ENCODE data around the gene RPL34. TPM values are rescaled to one million over a fixed set of nuclear protein-coding genes. Genes with fewer than 3 reads are reported as not detected.

The RPL34 gene
- total RNA-seq, 2 experiments from 2014 or later, result 1,983 to 2,004 TPM

DNA sequence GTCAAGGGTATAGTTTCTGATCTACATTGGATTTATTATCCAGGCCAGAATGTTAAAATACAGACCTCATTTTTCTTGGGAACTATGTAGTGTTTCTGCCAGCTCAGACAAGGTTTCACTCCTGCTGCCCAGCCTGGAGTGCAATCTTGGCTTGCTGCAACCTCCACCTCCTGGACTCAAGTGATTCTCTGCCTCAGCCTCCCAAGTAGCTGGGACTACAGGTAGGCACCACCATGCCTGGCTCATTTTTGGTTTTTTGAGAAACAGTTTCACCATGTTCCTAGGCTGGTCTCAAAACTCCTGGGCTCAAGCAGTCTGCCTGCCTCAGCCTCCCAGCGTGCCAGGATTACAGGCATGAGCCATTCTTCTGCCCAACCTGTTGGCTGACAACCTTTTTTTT lies 5.7 kb downstream of the RPL34 start:
- no peak for DNase-seq
- H3K27me3 Mint-ChIP-seq (ENCODE audit: low read depth), result no peaks in the 10 kb centered on the region
- no peak overlapping the region for H3K4me3 Mint-ChIP-seq
- peaks cover 71% of the 10 kb centered on the region for H3K36me3 Mint-ChIP-seq (ENCODE audit: low read depth)
- no peaks in the 10 kb centered on the region for H3K9me3 Mint-ChIP-seq
- CTCF ChIA-PET, result interaction anchor here (0.6 to 1.0 kb wide), 2 partner anchors 596 to 968 kb away, joined by 3 read pairs; no protein-coding TSS in a partner anchor
- H3K4me1 Mint-ChIP-seq (ENCODE audit: low read depth), result peaks cover 39% of the 10 kb centered on the region
- intact Hi-C loops (cut with micrococcal nuclease), result loop anchor here (10.0 kb wide), 2 partner anchors 1189 to 1569 kb away; partner anchors contain the start of genes ELOVL6 and GAR1
- no peak overlapping the region for H3K27ac Mint-ChIP-seq

DNA sequence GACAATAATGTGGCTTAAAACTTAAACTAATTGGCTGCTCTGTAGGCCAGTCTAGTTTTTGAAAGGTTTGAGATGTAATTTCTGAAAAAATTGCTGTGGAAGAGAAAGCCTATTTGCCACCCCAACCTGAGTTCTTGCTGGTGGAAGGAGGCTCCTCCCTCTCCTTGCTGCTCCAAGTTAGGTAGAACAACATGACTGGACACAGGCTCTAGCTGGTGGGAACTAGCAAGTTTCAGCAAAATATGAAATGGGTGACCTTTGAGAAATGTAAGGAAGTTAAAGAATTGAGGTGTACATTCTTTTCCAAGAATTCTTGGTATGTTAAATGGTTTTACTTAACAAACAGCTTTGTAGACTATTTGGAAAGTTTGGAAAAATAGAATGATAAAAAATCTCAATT lies 8.0 kb downstream of the RPL34 start:
- no peak overlapping the region for H3K4me3 Mint-ChIP-seq

DNA sequence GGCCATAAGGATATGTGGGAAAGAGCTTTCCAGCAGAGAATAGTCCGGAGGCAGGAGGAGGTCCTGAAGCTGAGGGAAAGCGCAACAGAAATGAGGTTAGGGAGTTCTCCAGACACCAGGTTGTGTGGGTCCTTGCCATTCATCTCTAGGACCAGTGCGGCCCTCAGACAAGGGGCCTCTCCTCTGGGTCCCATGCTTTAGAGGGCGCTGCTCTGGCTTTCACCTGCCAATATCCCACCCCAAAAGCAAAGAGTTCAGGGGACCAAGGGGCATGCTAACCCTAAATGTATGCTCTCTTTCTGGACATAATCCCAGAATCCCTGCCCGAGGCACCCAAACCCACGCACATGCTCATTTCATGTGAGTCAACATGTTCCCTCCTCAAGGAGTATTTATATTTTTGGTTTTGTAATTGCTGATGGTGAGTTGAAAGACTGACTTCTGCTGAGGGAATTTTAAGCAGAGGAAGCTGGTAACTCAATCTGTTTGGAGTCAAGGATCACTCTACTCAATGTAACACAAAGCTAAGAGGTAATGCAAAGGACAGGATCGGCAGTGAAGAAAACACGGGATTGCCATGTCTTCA lies 14.8 kb downstream of the RPL34 start:
- Mint-ChIP-seq H3K27me3 (ENCODE audit: low read depth) (no peaks in the 10 kb centered on the region), H3K9me3 (no peaks in the 10 kb centered on the region), H3K4me1 (ENCODE audit: low read depth) (no peaks in the 10 kb centered on the region), H3K27ac (no peak overlapping the region), H3K36me3 (ENCODE audit: low read depth) (peaks cover 35% of the 10 kb centered on the region), H3K4me3 (no peak overlapping the region)
- intact Hi-C loops (cut with micrococcal nuclease), result no loop called here
- CTCF ChIA-PET, result interaction anchor here (1.4 to 1.5 kb wide), 2 partner anchors 9 to 15 kb away, joined by 4 read pairs; partner anchors contain the start of gene OSTC
- no peak for DNase-seq

More for the DNA sequence above, 8.0 kb downstream of the RPL34 start:
- Mint-ChIP-seq H3K27me3 (ENCODE audit: low read depth) (no peaks in the 10 kb centered on the region), H3K4me1 (ENCODE audit: low read depth) (peaks cover 25% of the 10 kb centered on the region), H3K9me3 (no peaks in the 10 kb centered on the region), H3K36me3 (ENCODE audit: low read depth) (peaks cover 63% of the 10 kb centered on the region), H3K27ac (peak overlapping the region; percentile 65)
- CTCF ChIA-PET, result no interaction called here
- DNase-seq, result no peak
- intact Hi-C loops (cut with micrococcal nuclease), result loop anchor here (10.0 kb wide), 2 partner anchors 1186 to 1566 kb away; partner anchors contain the start of genes ELOVL6 and GAR1

DNA sequence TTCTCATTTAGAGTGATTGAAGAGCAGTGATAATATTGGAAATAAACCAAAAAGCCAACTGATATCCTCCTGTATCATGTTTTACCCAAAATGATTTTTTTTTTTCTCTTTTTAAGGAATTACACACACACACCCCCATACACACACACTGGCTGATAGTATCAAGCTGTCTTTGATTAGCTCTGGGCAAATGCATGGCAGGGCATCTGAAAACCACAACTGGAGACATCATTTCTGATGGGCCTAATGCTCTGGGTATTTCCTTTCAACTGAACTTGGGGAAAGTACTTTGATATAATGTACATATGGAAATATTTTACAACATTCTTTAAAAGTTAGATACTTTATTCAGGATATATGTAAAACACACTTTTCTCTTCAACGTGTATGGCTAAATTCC lies 15.9 kb downstream of the RPL34 start:
- no peak for DNase-seq
- Mint-ChIP-seq H3K4me3 (no peak overlapping the region), H3K36me3 (ENCODE audit: low read depth) (peaks cover 32% of the 10 kb centered on the region), H3K27ac (peak overlapping the region; percentile 19), H3K9me3 (no peaks in the 10 kb centered on the region), H3K27me3 (ENCODE audit: low read depth) (no peaks in the 10 kb centered on the region), H3K4me1 (ENCODE audit: low read depth) (no peaks in the 10 kb centered on the region)
- intact Hi-C loops (cut with micrococcal nuclease), result no loop called here
- CTCF ChIA-PET, result interaction anchor here (0.6 kb wide), 1 partner anchor 295 kb away, joined by 5 read pairs; no protein-coding TSS in a partner anchor

GRCh38 chr4:108637856-108638255 lies 17.5 kb downstream of the RPL34 start:
- no peak for DNase-seq
- intact Hi-C loops (cut with micrococcal nuclease), result no loop called here
- Mint-ChIP-seq H3K9me3 (no peaks in the 10 kb centered on the region), H3K4me3 (no peak overlapping the region), H3K36me3 (ENCODE audit: low read depth) (peaks cover 28% of the 10 kb centered on the region), H3K27me3 (ENCODE audit: low read depth) (no peaks in the 10 kb centered on the region), H3K27ac (no peak overlapping the region), H3K4me1 (ENCODE audit: low read depth) (no peaks in the 10 kb centered on the region)
- CTCF ChIA-PET, result interaction anchor here (1.0 kb wide), 2 partner anchors 11 to 122 kb away, joined by 3 to 4 read pairs; no protein-coding TSS in a partner anchor

- intact Hi-C loops (cut with micrococcal nuclease), result no loop called here
- Mint-ChIP-seq H3K4me3 (no peak overlapping the region), H3K27ac (no peak overlapping the region), H3K36me3 (ENCODE audit: low read depth) (peaks cover 18% of the 10 kb centered on the region), H3K9me3 (no peaks in the 10 kb centered on the region), H3K27me3 (ENCODE audit: low read depth) (no peaks in the 10 kb centered on the region), H3K4me1 (ENCODE audit: low read depth) (peaks cover 8% of the 10 kb centered on the region)
- CTCF ChIA-PET, result interaction anchor here (0.5 to 1.3 kb wide), 2 partner anchors 9 to 665 kb away, joined by 3 to 4 read pairs; no protein-coding TSS in a partner anchor
- DNase-seq, result no peak
These were observed 23.9 kb downstream of the RPL34 start for GRCh38 chr4:108644237-108644636.

DNA sequence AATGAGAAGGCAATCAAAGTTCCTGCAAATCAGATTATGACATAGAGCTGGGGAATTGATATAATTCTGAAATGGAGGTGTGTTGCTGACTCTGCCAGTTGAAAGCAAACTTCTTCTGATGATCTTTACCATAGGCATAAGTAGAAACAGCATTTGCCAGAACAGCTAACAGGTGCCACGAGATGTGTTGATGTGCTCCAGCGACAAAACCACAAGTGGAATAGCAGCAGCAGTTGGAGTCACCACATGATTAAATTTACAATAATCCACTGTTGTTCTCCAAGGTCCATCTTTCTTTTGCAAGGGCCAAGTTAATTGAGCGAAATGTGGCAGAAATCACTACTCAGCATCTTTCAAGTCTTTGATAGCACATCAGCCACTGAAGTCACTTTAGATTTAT lies 26.3 kb downstream of the RPL34 start:
- CTCF ChIA-PET, result no interaction called here
- H3K27ac Mint-ChIP-seq, result no peak overlapping the region
- intact Hi-C loops (cut with micrococcal nuclease), result no loop called here
- H3K36me3 Mint-ChIP-seq (ENCODE audit: low read depth), result peaks cover 9% of the 10 kb centered on the region
- H3K4me3 Mint-ChIP-seq, result no peak overlapping the region
- no peak for DNase-seq
- no peaks in the 10 kb centered on the region for H3K9me3 Mint-ChIP-seq
- H3K4me1 Mint-ChIP-seq (ENCODE audit: low read depth), result peaks cover 14% of the 10 kb centered on the region
- H3K27me3 Mint-ChIP-seq (ENCODE audit: low read depth), result no peaks in the 10 kb centered on the region

DNA sequence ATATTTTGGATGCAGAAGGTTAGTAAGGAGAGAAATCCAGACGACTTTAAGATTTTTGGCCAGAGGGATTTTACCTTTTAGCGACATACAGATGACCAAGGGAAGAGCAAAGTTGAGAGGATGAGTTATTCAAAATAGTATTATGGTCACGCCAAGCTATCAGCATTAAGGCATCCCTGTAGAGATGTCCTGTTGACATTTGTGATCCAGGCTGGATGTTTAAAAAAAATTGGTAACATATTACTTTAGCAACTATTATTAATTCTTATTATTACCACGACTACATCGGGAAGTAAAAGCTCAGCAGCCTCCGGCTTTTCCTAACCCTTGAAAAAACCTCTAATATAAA lies 29.5 kb downstream of the RPL34 start:
- no peaks in the 10 kb centered on the region for H3K27me3 Mint-ChIP-seq (ENCODE audit: low read depth)
- no peak for DNase-seq
- intact Hi-C loops (cut with micrococcal nuclease), result loop anchor here (1.0 kb wide), 3 partner anchors 30 to 930 kb away; partner anchors contain the start of genes HADH, PAPSS1 and RPL34
- peaks cover 30% of the 10 kb centered on the region for H3K4me1 Mint-ChIP-seq (ENCODE audit: low read depth)
- peak overlapping the region; percentile 65 for H3K27ac Mint-ChIP-seq
- peak overlapping the region; percentile 79 for H3K4me3 Mint-ChIP-seq
- H3K9me3 Mint-ChIP-seq, result no peaks in the 10 kb centered on the region
- CTCF ChIA-PET, result interaction anchor here (0.9 to 1.2 kb wide), 3 partner anchors 10 to 20 kb away, joined by 3 to 5 read pairs (median 4); no protein-coding TSS in a partner anchor
- H3K36me3 Mint-ChIP-seq (ENCODE audit: low read depth), result peaks cover 6% of the 10 kb centered on the region

- Mint-ChIP-seq H3K36me3 (ENCODE audit: low read depth) (peaks cover 6% of the 10 kb centered on the region), H3K4me3 (peak within 1 kb of the TSS; percentile 95), H3K4me1 (ENCODE audit: low read depth) (peaks cover 30% of the 10 kb centered on the region), H3K27me3 (ENCODE audit: low read depth) (no peaks in the 10 kb centered on the region), H3K27ac (peak within 1 kb of the TSS; percentile 91), H3K9me3 (no peaks in the 10 kb centered on the region)
- intact Hi-C loops (cut with micrococcal nuclease), result loop anchor here (1.0 kb wide), 3 partner anchors 30 to 930 kb away; partner anchors contain the start of genes HADH, PAPSS1 and RPL34
- CTCF ChIA-PET, result interaction anchor here (0.9 to 1.2 kb wide), 4 partner anchors 11 to 621 kb away, joined by 3 to 5 read pairs (median 4); no protein-coding TSS in a partner anchor
- DNase-seq, result peak; percentile 95
These were observed 30.0 kb downstream of the RPL34 start, which contains the start of gene OSTC for GRCh38 chr4:108650212-108651013. Gene OSTC, plus strand, starts transcription at chr4:108650599. Its CDS starts 57 bp downstream, at chr4:108650656.

GRCh38 chr4:108651014-108651791 lies 30.8 kb downstream of the RPL34 start:
- CTCF ChIA-PET, result interaction anchor here (0.9 to 1.1 kb wide), 2 partner anchors 16 to 621 kb away, joined by 3 to 4 read pairs; no protein-coding TSS in a partner anchor
- Mint-ChIP-seq H3K36me3 (ENCODE audit: low read depth) (peaks cover 10% of the 10 kb centered on the region), H3K27ac (peak overlapping the region; percentile 91), H3K27me3 (ENCODE audit: low read depth) (no peaks in the 10 kb centered on the region), H3K9me3 (no peaks in the 10 kb centered on the region), H3K4me1 (ENCODE audit: low read depth) (peaks cover 30% of the 10 kb centered on the region), H3K4me3 (peak overlapping the region; percentile 95)
- peak; percentile 7 for DNase-seq
- intact Hi-C loops (cut with micrococcal nuclease), result no loop called here

GRCh38 chr4:108662629-108663028 lies 42.3 kb downstream of the RPL34 start:
- H3K27me3 Mint-ChIP-seq (ENCODE audit: low read depth), result no peaks in the 10 kb centered on the region
- DNase-seq, result no peak
- H3K9me3 Mint-ChIP-seq, result no peaks in the 10 kb centered on the region
- no peak overlapping the region for H3K27ac Mint-ChIP-seq
- H3K4me1 Mint-ChIP-seq (ENCODE audit: low read depth), result no peaks in the 10 kb centered on the region
- CTCF ChIA-PET, result interaction anchor here (1.0 kb wide), 1 partner anchor 24 kb away, joined by 3 read pairs; no protein-coding TSS in a partner anchor
- H3K4me3 Mint-ChIP-seq, result no peak overlapping the region
- peaks cover 33% of the 10 kb centered on the region for H3K36me3 Mint-ChIP-seq (ENCODE audit: low read depth)
- intact Hi-C loops (cut with micrococcal nuclease), result no loop called here
